B cell (primary cell): ENCODE results near the gene SH3RF3. TPM values are rescaled to one million over a fixed set of nuclear protein-coding genes. Genes with fewer than 3 reads are reported as not detected.

ENCODE experiments used
- ATAC-seq: fragments of 200-7000 bp; cut with Tn5 transposase; one replicate; pipeline ENCODE4 v1.10.0; 2021; ENCODE audit warnings: low read depth, mild to moderate bottlenecking, moderate number of reproducible peaks, moderate library complexity
- CTCF ChIA-PET: fragments of 350-600 bp; sonication (Branson Sonifier 250); formaldehyde crosslinking; loops from one replicate; lab custom pipeline; 2021; ENCODE audit warnings: antibody characterized with exemption, inconsistent platforms; lab: Charles Lee
- POLR2A ChIA-PET: fragments of 350-600 bp; sonication (Branson Sonifier 250); formaldehyde crosslinking; loops from one replicate; lab custom pipeline; 2021; ENCODE audit warnings: antibody characterized with exemption; lab: Charles Lee
- DNase-seq: peaks from one replicate; pipeline ENCODE4 v3.0.0; 2013
- H2AFZ ChIP-seq: 2 replicates; pipeline ENCODE4 v1.6.1; 2012; ENCODE audit warnings: mild to moderate bottlenecking, low read depth, low read length; ENCODE audit not compliant: insufficient read depth, poor library complexity, severe bottlenecking
- H3K27ac ChIP-seq, 2 donors: 1 replicate in 1 of 2; 2 replicates in 1 of 2; pipeline ENCODE4 v1.5.1; 2012 to 2013; ENCODE audit warnings: low read length in 2 of 2, mild to moderate bottlenecking in 2 of 2, moderate library complexity in 1 of 2
- H3K27me3 ChIP-seq, 4 experiments: fragments of 200-600 bp in 1 of 4; sonication (generic) in 1 of 4; replicated peaks in 1 of 4; 1 replicate in 2 of 4; 2 replicates in 2 of 4; pipeline versions ENCODE4 v1.6.1 to v1.7.0; 2013 to 2016; ENCODE audit warnings: low read length in 3 of 4, mild to moderate bottlenecking in 2 of 4, mixed read lengths in 1 of 4, moderate library complexity in 1 of 4; ENCODE audit not compliant: insufficient read depth in 4 of 4, control insufficient read depth in 3 of 4; ENCODE audit errors: control extremely low read depth in 1 of 4
- H3K36me3 ChIP-seq, 2 experiments: replicated peaks in 1 of 2; 1 replicate in 1 of 2; 2 replicates in 1 of 2; pipeline versions ENCODE4 v1.6.1 to v1.7.1; 2013; ENCODE audit warnings: low read length in 1 of 2; ENCODE audit not compliant: insufficient read depth in 2 of 2, control insufficient read depth in 1 of 2; ENCODE audit errors: control extremely low read depth in 1 of 2, extremely low read depth in 1 of 2
- H3K4me1 ChIP-seq, 2 donors: fragments of 200-600 bp in 1 of 2; sonication (generic) in 1 of 2; 1 replicate in 1 of 2; 2 replicates in 1 of 2; pipeline versions ENCODE4 v1.5.1 to v1.6.1; 2013 to 2017; ENCODE audit warnings: low read length in 2 of 2; ENCODE audit not compliant: control insufficient read depth in 2 of 2, insufficient read depth in 2 of 2
- H3K4me2 ChIP-seq: replicated peaks from 2 replicates; pipeline ENCODE3; 2012; ENCODE audit warnings: mild to moderate bottlenecking, low read depth, low read length; ENCODE audit not compliant: poor library complexity, severe bottlenecking
- H3K4me3 ChIP-seq, 5 experiments: fragments of 200-600 bp in 1 of 5; sonication (generic) in 1 of 5; 1 replicate in 3 of 5; 2 replicates in 2 of 5; pipeline versions ENCODE4 v1.5.1 to v1.7.0; 2011 to 2016; ENCODE audit warnings: low read length in 4 of 5, mild to moderate bottlenecking in 4 of 5, low read depth in 2 of 5, control low read depth in 1 of 5, moderate library complexity in 1 of 5; ENCODE audit not compliant: insufficient read depth in 1 of 5; ENCODE audit errors: control extremely low read depth in 1 of 5, extremely low read depth in 1 of 5
- H3K79me2 ChIP-seq: fragments of 200-600 bp; sonication (generic); one replicate; pipeline ENCODE4 v1.6.0; 2016; ENCODE audit warnings: low read length; ENCODE audit not compliant: control insufficient read depth, insufficient read depth
- H3K9ac ChIP-seq: fragments of 200-600 bp; sonication (generic); 2 replicates; pipeline ENCODE4 v1.6.1; 2017; ENCODE audit warnings: mild to moderate bottlenecking, low read length, moderate library complexity
- H3K9me3 ChIP-seq, 3 donors: one replicate each; pipeline versions ENCODE4 v1.6.1 to v1.7.1; 2013; ENCODE audit warnings: low read length in 2 of 3; ENCODE audit not compliant: control insufficient read depth in 2 of 3, insufficient read depth in 1 of 3; ENCODE audit errors: control extremely low read depth in 1 of 3
- H4K20me1 ChIP-seq: 2 replicates; pipeline ENCODE4 v1.6.0; 2012; ENCODE audit warnings: mild to moderate bottlenecking, low read length; ENCODE audit not compliant: insufficient read depth, control insufficient read depth, poor library complexity, severe bottlenecking
- H3K27ac Mint-ChIP-seq: one replicate; pipeline ENCODE4 v1.8.0; 2021; ENCODE audit warnings: mixed read lengths
- H3K27me3 Mint-ChIP-seq: one replicate; pipeline ENCODE4 v1.8.0; 2021; ENCODE audit warnings: mixed read lengths
- H3K4me1 Mint-ChIP-seq: one replicate; pipeline ENCODE4 v1.8.0; 2021; ENCODE audit warnings: mixed read lengths
- H3K4me3 Mint-ChIP-seq: one replicate; pipeline ENCODE4 v1.8.0; 2021; ENCODE audit warnings: mixed read lengths
- H3K9me3 Mint-ChIP-seq: one replicate; pipeline ENCODE4 v1.8.0; 2022; ENCODE audit warnings: mixed read lengths; ENCODE audit not compliant: insufficient read depth
- CTCF ChIP-seq: fragments of 200-600 bp; IDR thresholded peaks from one replicate; pipeline ENCODE4 v1.8.0; 2022; ENCODE audit warnings: antibody characterized with exemption, mild to moderate bottlenecking
- EZH2 ChIP-seq: IDR thresholded peaks from 2 replicates; pipeline ENCODE4 v1.6.1; 2012; ENCODE audit warnings: borderline replicate concordance, low read depth, mild to moderate bottlenecking, moderate library complexity, low read length; ENCODE audit not compliant: insufficient read depth, poor library complexity, severe bottlenecking
- WGBS: methylation state at CpG from one replicate; pipeline ENCODE4 v1.1.5; 2013; ENCODE audit warnings: missing lambda C conversion rate; ENCODE audit not compliant: insufficient coverage; 5-methylcytosine and 5-hydroxymethylcytosine counted together
- intact Hi-C: fragments of 100-400 bp; cut with micrococcal nuclease; formaldehyde crosslinking; loops from one replicate; pipeline ENCODE4 v1.10.0; 2022
- polyA plus RNA-seq: library from polyadenylated mRNA; depleted of rRNA; stranded (reverse); fragments of >200 nt; gene quantifications from 2 replicates; pipeline ENCODE4 v1.2.3, GENCODE V29; 2012
- total RNA-seq, 2 donors: library from RNA; stranded (reverse); fragments of 120-200 nt in 1 of 2; gene quantifications; 1 replicate in 1 of 2; 2 replicates in 1 of 2; pipeline versions ENCODE4 v1.2.3 to v1.2.4, GENCODE V29; 2013 to 2022

Gene SH3RF3
- total and polyA plus RNA-seq, 2 donors (not counting 1 experiment from before 2014, with no cell fraction given): 0.07 to 1.2 TPM

- no peak overlapping the region for H3K4me3 ChIP-seq
- ChIA-PET POLR2A (no interaction called here), CTCF (no interaction called here)
- H3K27me3 Mint-ChIP-seq: peaks cover 10% of the 10 kb centered on the region
- no peaks in the 10 kb centered on the region for H3K79me2 ChIP-seq
- H3K36me3 ChIP-seq: no peaks in the 10 kb centered on the region
- 73% methylated on average over 6 of the region's 8 CpGs for WGBS
- H3K4me2 ChIP-seq: no peak overlapping the region
- TF ChIP-seq CTCF (no peak), EZH2 (no peak)
- H3K27ac Mint-ChIP-seq: no peak overlapping the region
- no peaks in the 10 kb centered on the region for H3K9me3 Mint-ChIP-seq
- peaks cover 4% of the 10 kb centered on the region for H3K4me1 Mint-ChIP-seq
- intact Hi-C loops: no loop called here
- no peaks in the 10 kb centered on the region for H3K9me3 ChIP-seq
- no peak overlapping the region for H3K27ac ChIP-seq
- H3K4me1 ChIP-seq: no peaks in the 10 kb centered on the region
- H2AFZ ChIP-seq: no peak overlapping the region
- H3K4me3 Mint-ChIP-seq: no peak overlapping the region
- H3K27me3 ChIP-seq: no peaks in the 10 kb centered on the region
- no peaks in the 10 kb centered on the region for H4K20me1 ChIP-seq
- ATAC-seq (no peak), DNase-seq (no peak)
- no peak overlapping the region for H3K9ac ChIP-seq
These were observed 20.1 kb downstream of the SH3RF3 start for GRCh38 chr2:109148991-109149645.

- H2AFZ ChIP-seq: no peak overlapping the region
- H3K9me3 Mint-ChIP-seq: no peaks in the 10 kb centered on the region
- no peak overlapping the region for H3K27ac ChIP-seq
- no peak overlapping the region for H3K4me2 ChIP-seq
- ATAC-seq (no peak), DNase-seq (no peak)
- POLR2A ChIA-PET: no interaction called here
- CTCF ChIA-PET: no interaction called here
- no peaks in the 10 kb centered on the region for H3K9me3 ChIP-seq
- no peaks in the 10 kb centered on the region for H3K4me1 ChIP-seq
- no peaks in the 10 kb centered on the region for H4K20me1 ChIP-seq
- no peak overlapping the region for H3K4me3 Mint-ChIP-seq
- intact Hi-C loops: no loop called here
- H3K79me2 ChIP-seq: no peaks in the 10 kb centered on the region
- 86% methylated on average over 2 of the region's 3 CpGs for WGBS
- peaks cover 10% of the 10 kb centered on the region for H3K27me3 Mint-ChIP-seq
- H3K27ac Mint-ChIP-seq: no peak overlapping the region
- no peak overlapping the region for H3K9ac ChIP-seq
- H3K36me3 ChIP-seq: no peaks in the 10 kb centered on the region
- no peak overlapping the region for H3K4me3 ChIP-seq
- H3K4me1 Mint-ChIP-seq: peaks cover 2% of the 10 kb centered on the region
- H3K27me3 ChIP-seq: no peaks in the 10 kb centered on the region
- TF ChIP-seq CTCF (no peak), EZH2 (no peak)
These were observed 21.6 kb downstream of the SH3RF3 start for GRCh38 chr2:109150559-109150958.
